ENCODE results near the gene CCDC174. TPM values are rescaled to one million over a fixed set of nuclear protein-coding genes. Genes with fewer than 3 reads are reported as not detected.

The CCDC174 gene
- total RNA-seq, 3 donors from 2014 or later: 20.0 to 29.8 (median 27.9) TPM

GRCh38 chr3:14628406-14628805 is 23.2 kb upstream of the CCDC174 start:
- ATAC-seq: no peak

GRCh38 chr3:14630404-14631100 is 21.0 kb upstream of the CCDC174 start:
- DNase-seq: no peak
- Histone ChIP-seq H3K4me1 (ENCODE audit: low read depth) (no peaks in the 10 kb centered on the region), H3K9me3 (no peaks in the 10 kb centered on the region), H3K4me3 (no peak overlapping the region), H3K36me3 (ENCODE audit: low read depth) (no peaks in the 10 kb centered on the region)
- intact Hi-C loops (cut with DNase I, micrococcal nuclease): no loop called here
- no peak for ATAC-seq
- TF ChIP-seq CTCF (IDR thresholded peaks at IDR 0.05): no peak

More at GRCh38 chr3:14628406-14628805, 23.2 kb upstream of the CCDC174 start:
- intact Hi-C loops (cut with DNase I, micrococcal nuclease): no loop called here
- Histone ChIP-seq H3K36me3 (ENCODE audit: low read depth) (no peaks in the 10 kb centered on the region), H3K4me1 (ENCODE audit: low read depth) (no peaks in the 10 kb centered on the region), H3K9me3 (no peaks in the 10 kb centered on the region), H3K4me3 (no peak overlapping the region)
- no peak for TF ChIP-seq CTCF (IDR thresholded peaks at IDR 0.05)
- DNase-seq: no peak

- ATAC-seq: no peak
- Histone ChIP-seq H3K9me3 (no peaks in the 10 kb centered on the region), H3K4me3 (no peak overlapping the region), H3K36me3 (ENCODE audit: low read depth) (no peaks in the 10 kb centered on the region), H3K4me1 (ENCODE audit: low read depth) (no peaks in the 10 kb centered on the region)
- TF ChIP-seq CTCF (IDR thresholded peaks at IDR 0.05): no peak
- intact Hi-C loops (cut with DNase I, micrococcal nuclease): no loop called here
- DNase-seq: no peak
These were observed 20.5 kb upstream of the CCDC174 start for GRCh38 chr3:14631101-14631497.

- no peak for TF ChIP-seq CTCF (IDR thresholded peaks at IDR 0.05)
- intact Hi-C loops (cut with DNase I, micrococcal nuclease): no loop called here
- no peaks in the 10 kb centered on the region for H3K36me3 ChIP-seq (ENCODE audit: low read depth)
- DNase-seq (no peak), ATAC-seq (no peak)
- H3K4me1 ChIP-seq (ENCODE audit: low read depth): no peaks in the 10 kb centered on the region
- H3K9me3 ChIP-seq: no peaks in the 10 kb centered on the region
- H3K4me3 ChIP-seq: no peak overlapping the region
These were observed 19.7 kb upstream of the CCDC174 start for GRCh38 chr3:14631687-14632441.

GRCh38 chr3:14632442-14632930 is 19.1 kb upstream of the CCDC174 start:
- DNase-seq: no peak
- Histone ChIP-seq H3K4me3 (no peak overlapping the region), H3K36me3 (ENCODE audit: low read depth) (no peaks in the 10 kb centered on the region), H3K4me1 (ENCODE audit: low read depth) (no peaks in the 10 kb centered on the region), H3K9me3 (no peaks in the 10 kb centered on the region)
- no peak for ATAC-seq
- TF ChIP-seq CTCF (IDR thresholded peaks at IDR 0.05): no peak
- intact Hi-C loops (cut with DNase I, micrococcal nuclease): no loop called here
